ENCODE data around the gene KRTAP10-12. TPM values are rescaled to one million over a fixed set of nuclear protein-coding genes. Genes with fewer than 3 reads are reported as not detected.

KRTAP10-12 gene
- total RNA-seq, 1 experiment from 2014 or later = not detected

GRCh38 chr21:44724926-44725325, 28.0 kb downstream of the KRTAP10-12 start:
- Histone ChIP-seq H3K4me1 (ENCODE audit: insufficient read depth, low read length, poor library complexity, severe bottlenecking) (peaks cover 5% of the 10 kb centered on the region), H3K36me3 (ENCODE audit: insufficient read depth, low read length, poor library complexity, severe bottlenecking) (peaks cover 2% of the 10 kb centered on the region), H3K27me3 (replicated peaks; ENCODE audit: insufficient read depth, low read depth, low read length, poor library complexity) (no peaks in the 10 kb centered on the region), H3K4me3 (ENCODE audit: low read depth, low read length, poor library complexity, severe bottlenecking) (no peak overlapping the region), H3K9me3 (ENCODE audit: low read depth, low read length, poor library complexity, severe bottlenecking) (no peaks in the 10 kb centered on the region), H3K27ac (ENCODE audit: low read depth, low read length, poor library complexity, severe bottlenecking) (no peak overlapping the region)
- ChIA-PET POLR2A (ENCODE audit: low non-redundant PET) (no interaction called here), CTCF (interaction anchor here (1.1 kb wide), 1 partner anchor 26 kb away, joined by 4 read pairs; no protein-coding TSS in a partner anchor)
- BruUV-seq (replicated peaks) = no TSS peak
- no peak for DNase-seq (ENCODE audit: low spot score)
- no peak for TF ChIP-seq EZH2 (IDR thresholded peaks at IDR 0.05; ENCODE audit: borderline replicate concordance, low read depth, low read length, poor library complexity, severe bottlenecking)
- TF ChIP-seq, protein P1, sequence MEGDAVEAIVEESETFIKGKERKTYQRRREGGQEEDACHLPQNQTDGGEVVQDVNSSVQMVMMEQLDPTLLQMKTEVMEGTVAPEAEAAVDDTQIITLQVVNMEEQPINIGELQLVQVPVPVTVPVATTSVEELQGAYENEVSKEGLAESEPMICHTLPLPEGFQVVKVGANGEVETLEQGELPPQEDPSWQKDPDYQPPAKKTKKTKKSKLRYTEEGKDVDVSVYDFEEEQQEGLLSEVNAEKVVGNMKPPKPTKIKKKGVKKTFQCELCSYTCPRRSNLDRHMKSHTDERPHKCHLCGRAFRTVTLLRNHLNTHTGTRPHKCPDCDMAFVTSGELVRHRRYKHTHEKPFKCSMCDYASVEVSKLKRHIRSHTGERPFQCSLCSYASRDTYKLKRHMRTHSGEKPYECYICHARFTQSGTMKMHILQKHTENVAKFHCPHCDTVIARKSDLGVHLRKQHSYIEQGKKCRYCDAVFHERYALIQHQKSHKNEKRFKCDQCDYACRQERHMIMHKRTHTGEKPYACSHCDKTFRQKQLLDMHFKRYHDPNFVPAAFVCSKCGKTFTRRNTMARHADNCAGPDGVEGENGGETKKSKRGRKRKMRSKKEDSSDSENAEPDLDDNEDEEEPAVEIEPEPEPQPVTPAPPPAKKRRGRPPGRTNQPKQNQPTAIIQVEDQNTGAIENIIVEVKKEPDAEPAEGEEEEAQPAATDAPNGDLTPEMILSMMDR (conservative IDR thresholded peaks at IDR 0.05; ENCODE audit: low read depth, low read length) = no peak
- intact Hi-C loops (cut with micrococcal nuclease; ENCODE audit: unreplicated experiment) = no loop called here

- no TSS peak for BruUV-seq (replicated peaks)
- H3K27me3 ChIP-seq (replicated peaks; ENCODE audit: insufficient read depth, low read depth, low read length, poor library complexity) = no peaks in the 10 kb centered on the region
Observed at GRCh38 chr21:44726826-44727225, 29.9 kb downstream of the KRTAP10-12 start.

GRCh38 chr21:44727321-44727720, 30.3 kb downstream of the KRTAP10-12 start:
- no peaks in the 10 kb centered on the region for H3K27me3 ChIP-seq (replicated peaks; ENCODE audit: insufficient read depth, low read depth, low read length, poor library complexity)
- no TSS peak for BruUV-seq (replicated peaks)
- intact Hi-C loops (cut with micrococcal nuclease; ENCODE audit: unreplicated experiment) = no loop called here

More at GRCh38 chr21:44726826-44727225, 29.9 kb downstream of the KRTAP10-12 start:
- intact Hi-C loops (cut with micrococcal nuclease; ENCODE audit: unreplicated experiment) = no loop called here
- ChIA-PET CTCF (no interaction called here), POLR2A (ENCODE audit: low non-redundant PET) (no interaction called here)
- Histone ChIP-seq H3K36me3 (ENCODE audit: insufficient read depth, low read length, poor library complexity, severe bottlenecking) (peaks cover 2% of the 10 kb centered on the region), H3K9me3 (ENCODE audit: low read depth, low read length, poor library complexity, severe bottlenecking) (no peaks in the 10 kb centered on the region), H3K4me1 (ENCODE audit: insufficient read depth, low read length, poor library complexity, severe bottlenecking) (peaks cover 5% of the 10 kb centered on the region), H3K4me3 (ENCODE audit: low read depth, low read length, poor library complexity, severe bottlenecking) (no peak overlapping the region), H3K27ac (ENCODE audit: low read depth, low read length, poor library complexity, severe bottlenecking) (no peak overlapping the region)
- TF ChIP-seq EZH2 (IDR thresholded peaks at IDR 0.05; ENCODE audit: borderline replicate concordance, low read depth, low read length, poor library complexity, severe bottlenecking) = no peak
- TF ChIP-seq, protein P1 (conservative IDR thresholded peaks at IDR 0.05; ENCODE audit: low read depth, low read length) = no peak
- DNase-seq (ENCODE audit: low spot score) = no peak

More at GRCh38 chr21:44727321-44727720, 30.3 kb downstream of the KRTAP10-12 start:
- POLR2A ChIA-PET (ENCODE audit: low non-redundant PET) = no interaction called here
- CTCF ChIA-PET = no interaction called here
- no peak overlapping the region for H3K27ac ChIP-seq (ENCODE audit: low read depth, low read length, poor library complexity, severe bottlenecking)
- DNase-seq (ENCODE audit: low spot score) = no peak
- no peak overlapping the region for H3K4me3 ChIP-seq (ENCODE audit: low read depth, low read length, poor library complexity, severe bottlenecking)
- peaks cover 2% of the 10 kb centered on the region for H3K36me3 ChIP-seq (ENCODE audit: insufficient read depth, low read length, poor library complexity, severe bottlenecking)
- H3K4me1 ChIP-seq (ENCODE audit: insufficient read depth, low read length, poor library complexity, severe bottlenecking) = peaks cover 5% of the 10 kb centered on the region
- TF ChIP-seq, protein P1 (conservative IDR thresholded peaks at IDR 0.05; ENCODE audit: low read depth, low read length) = no peak
- TF ChIP-seq EZH2 (IDR thresholded peaks at IDR 0.05; ENCODE audit: borderline replicate concordance, low read depth, low read length, poor library complexity, severe bottlenecking) = no peak
- no peaks in the 10 kb centered on the region for H3K9me3 ChIP-seq (ENCODE audit: low read depth, low read length, poor library complexity, severe bottlenecking)
